Measurements from ENCODE around the gene KSR2.

The KSR2 gene

GRCh38 chr12:117404940-117405339 lies 563.9 kb downstream of the KSR2 start:
- no peak for TF ChIP-seq CTCF (IDR thresholded peaks at IDR 0.05; ENCODE audit: low read depth, low read length)
- H3K4me3 ChIP-seq (ENCODE audit: low read depth, low read length), result no peak overlapping the region

- no peak overlapping the region for H3K4me3 ChIP-seq (ENCODE audit: low read depth, low read length)
- no peak for TF ChIP-seq CTCF (IDR thresholded peaks at IDR 0.05; ENCODE audit: low read depth, low read length)
These were observed 564.5 kb downstream of the KSR2 start for GRCh38 chr12:117404203-117404853.

GRCh38 chr12:117403586-117404139 lies 565.1 kb downstream of the KSR2 start:
- no peak overlapping the region for H3K4me3 ChIP-seq (ENCODE audit: low read depth, low read length)
- no peak for TF ChIP-seq CTCF (IDR thresholded peaks at IDR 0.05; ENCODE audit: low read depth, low read length)
